ENCODE results near the gene MYO18A.

MYO18A gene

DNA sequence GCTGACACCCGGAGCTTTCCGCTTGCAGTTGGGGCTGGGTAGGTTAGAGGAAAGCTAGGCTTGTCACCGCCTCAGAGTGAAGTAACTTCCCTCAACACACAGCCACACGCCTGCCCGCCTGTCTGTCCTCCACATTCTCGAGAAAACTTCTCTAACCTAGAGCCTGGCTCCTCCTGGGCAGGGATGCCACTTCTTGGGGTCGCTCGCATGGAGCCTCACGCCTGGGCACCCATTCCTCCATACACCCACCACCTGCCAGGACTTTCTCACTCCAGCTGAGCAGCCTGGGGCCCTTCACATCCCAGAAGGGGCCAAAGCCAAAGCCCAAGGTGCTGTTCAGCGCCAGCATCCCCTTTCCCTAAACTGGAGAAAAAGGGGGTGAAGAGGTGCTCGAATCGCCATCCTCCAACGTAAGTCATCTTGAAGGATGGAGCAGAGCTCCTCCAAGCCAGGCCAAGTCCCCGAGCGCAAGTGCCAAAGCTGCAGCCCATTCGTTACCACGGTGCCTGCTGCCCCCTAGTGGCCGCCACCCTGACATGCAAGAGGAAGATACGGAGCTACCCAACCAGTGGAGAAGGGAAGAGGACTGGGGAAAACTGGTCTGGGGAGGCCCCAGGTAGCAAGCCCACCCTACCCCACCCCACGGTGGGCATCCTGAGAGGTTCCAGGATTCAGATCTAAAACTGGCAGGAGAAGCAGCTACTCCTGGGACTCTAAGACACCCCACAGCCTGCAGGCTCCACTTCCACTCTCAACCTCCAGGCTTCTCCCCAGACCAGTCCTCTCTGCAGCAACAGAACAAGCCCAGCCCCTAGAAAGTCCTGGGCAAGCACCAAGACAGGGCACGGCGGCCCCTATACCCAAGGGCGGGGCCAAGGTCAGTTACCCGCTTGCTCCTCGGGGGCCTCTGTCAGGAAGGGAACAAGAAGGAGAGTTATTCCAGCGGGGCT is 63.1 kb downstream of the MYO18A start:
- H2AK5ac ChIP-seq (ENCODE audit: low read length) = no peak overlapping the region
- no peaks in the 10 kb centered on the region for H3K4me1 ChIP-seq (ENCODE audit: control insufficient read depth, low read depth, low read length)
- H3K79me2 ChIP-seq (ENCODE audit: control insufficient read depth, insufficient read depth, low read length) = no peaks in the 10 kb centered on the region
- no peaks in the 10 kb centered on the region for H3K27me3 ChIP-seq (ENCODE audit: insufficient read depth, low read length, poor library complexity)
- peak; percentile 86 for DNase-seq
- no peaks in the 10 kb centered on the region for H3K36me3 ChIP-seq (ENCODE audit: control insufficient read depth, insufficient read depth, low read length)
- H4K5ac ChIP-seq (ENCODE audit: low read length) = no peak overlapping the region
- H3K4ac ChIP-seq (ENCODE audit: low read depth, low read length) = no peak overlapping the region
- H3K27ac ChIP-seq (ENCODE audit: low read depth, low read length) = no peak overlapping the region
- no peak overlapping the region for H3K9ac ChIP-seq (ENCODE audit: low read length)
- no peak overlapping the region for H2BK120ac ChIP-seq (ENCODE audit: low read depth, low read length)
- no peak overlapping the region for H3K18ac ChIP-seq (ENCODE audit: low read length)
- H3K79me1 ChIP-seq (ENCODE audit: low read length) = no peaks in the 10 kb centered on the region
- H3K56ac ChIP-seq (ENCODE audit: low read length) = no peak overlapping the region
- no peak overlapping the region for H2BK15ac ChIP-seq (replicated peaks; ENCODE audit: low read depth)
- no peak overlapping the region for H3K23ac ChIP-seq (ENCODE audit: low read length)
- no peak overlapping the region for H4K8ac ChIP-seq (ENCODE audit: low read depth, low read length)
- H2BK5ac ChIP-seq (ENCODE audit: low read length) = no peak overlapping the region
- no peak overlapping the region for H3K4me2 ChIP-seq (ENCODE audit: low read length)
- WGBS (ENCODE audit: extremely low coverage, insufficient coverage, low lambda C conversion rate) = no CpG with 5 or more reads among the region's 26 CpGs
- no peak overlapping the region for H3K4me3 ChIP-seq (ENCODE audit: low read length)

- H3K27ac ChIP-seq (ENCODE audit: low read depth, low read length) = no peak overlapping the region
- H3K4ac ChIP-seq (ENCODE audit: low read depth, low read length) = no peak overlapping the region
- H3K23ac ChIP-seq (ENCODE audit: low read length) = no peak overlapping the region
- H3K4me3 ChIP-seq (ENCODE audit: low read length) = no peak overlapping the region
- H4K5ac ChIP-seq (ENCODE audit: low read length) = no peak overlapping the region
- no peaks in the 10 kb centered on the region for H3K4me1 ChIP-seq (ENCODE audit: control insufficient read depth, low read depth, low read length)
- no peaks in the 10 kb centered on the region for H3K36me3 ChIP-seq (ENCODE audit: control insufficient read depth, insufficient read depth, low read length)
- H2BK120ac ChIP-seq (ENCODE audit: low read depth, low read length) = no peak overlapping the region
- H2BK5ac ChIP-seq (ENCODE audit: low read length) = no peak overlapping the region
- H3K4me2 ChIP-seq (ENCODE audit: low read length) = no peak overlapping the region
- no peaks in the 10 kb centered on the region for H3K79me1 ChIP-seq (ENCODE audit: low read length)
- H3K18ac ChIP-seq (ENCODE audit: low read length) = no peak overlapping the region
- no peaks in the 10 kb centered on the region for H3K79me2 ChIP-seq (ENCODE audit: control insufficient read depth, insufficient read depth, low read length)
- no peaks in the 10 kb centered on the region for H3K27me3 ChIP-seq (ENCODE audit: insufficient read depth, low read length, poor library complexity)
- no peak overlapping the region for H2BK15ac ChIP-seq (replicated peaks; ENCODE audit: low read depth)
- no peak overlapping the region for H4K8ac ChIP-seq (ENCODE audit: low read depth, low read length)
- WGBS (ENCODE audit: extremely low coverage, insufficient coverage, low lambda C conversion rate) = no CpG with 5 or more reads among the region's 20 CpGs
- H2AK5ac ChIP-seq (ENCODE audit: low read length) = no peak overlapping the region
- no peak overlapping the region for H3K56ac ChIP-seq (ENCODE audit: low read length)
- peak; percentile 89 for DNase-seq
- H3K9ac ChIP-seq (ENCODE audit: low read length) = no peak overlapping the region
Observed at GRCh38 chr17:29115961-29116803, 64.0 kb downstream of the MYO18A start.

DNA sequence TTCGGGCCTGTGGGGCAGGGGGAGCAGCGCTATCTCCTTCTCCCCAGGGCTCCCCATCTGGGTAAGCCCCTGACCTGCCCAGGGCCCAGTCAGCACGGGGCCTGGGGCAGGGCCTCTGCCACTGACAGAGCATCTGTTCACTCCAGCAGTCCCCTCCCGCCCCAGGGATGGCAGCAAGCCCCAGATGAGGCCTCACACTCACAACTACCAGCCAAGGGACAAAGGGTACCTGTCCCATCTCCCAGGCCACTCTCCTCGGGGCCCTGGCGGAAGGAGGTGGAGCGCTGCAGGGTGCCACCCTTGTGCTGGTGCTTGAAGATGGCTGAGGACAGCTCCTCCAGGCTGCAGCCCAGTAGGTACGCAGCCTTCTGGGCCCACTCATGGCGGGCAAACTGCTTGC is 64.8 kb downstream of the MYO18A start:
- DNase-seq = no peak
- no peak overlapping the region for H4K8ac ChIP-seq (ENCODE audit: low read depth, low read length)

DNA sequence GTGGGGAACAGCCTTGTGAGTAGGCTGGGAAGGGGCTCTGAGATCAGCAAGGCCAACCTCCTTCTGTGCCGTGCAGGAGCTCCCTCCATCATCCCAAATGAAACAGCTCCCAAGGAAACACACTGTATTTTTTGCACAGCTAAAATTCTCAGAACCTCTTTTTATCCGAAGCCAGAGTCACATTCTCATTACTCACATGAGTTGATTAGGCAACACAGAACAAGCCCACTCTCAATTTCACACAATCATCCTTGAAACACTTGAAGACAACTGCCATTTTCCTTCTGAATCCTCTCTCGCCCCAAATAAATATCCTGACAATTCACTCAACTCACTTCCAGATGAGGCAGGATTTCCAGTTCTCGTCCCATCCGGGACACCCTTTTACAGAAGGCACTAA is 66.1 kb downstream of the MYO18A start:
- H2BK15ac ChIP-seq (replicated peaks; ENCODE audit: low read depth) = no peak overlapping the region
- no peak overlapping the region for H2AK5ac ChIP-seq (ENCODE audit: low read length)
- no peak overlapping the region for H4K8ac ChIP-seq (ENCODE audit: low read depth, low read length)
- no peak overlapping the region for H4K5ac ChIP-seq (ENCODE audit: low read length)
- H2BK5ac ChIP-seq (ENCODE audit: low read length) = no peak overlapping the region
- no peak overlapping the region for H3K27ac ChIP-seq (ENCODE audit: low read depth, low read length)
- H3K4me3 ChIP-seq (ENCODE audit: low read length) = no peak overlapping the region
- H3K4me2 ChIP-seq (ENCODE audit: low read length) = no peak overlapping the region
- H3K9ac ChIP-seq (ENCODE audit: low read length) = no peak overlapping the region
- no peaks in the 10 kb centered on the region for H3K36me3 ChIP-seq (ENCODE audit: control insufficient read depth, insufficient read depth, low read length)
- H3K4me1 ChIP-seq (ENCODE audit: control insufficient read depth, low read depth, low read length) = peaks cover 2% of the 10 kb centered on the region
- H3K79me2 ChIP-seq (ENCODE audit: control insufficient read depth, insufficient read depth, low read length) = no peaks in the 10 kb centered on the region
- H3K79me1 ChIP-seq (ENCODE audit: low read length) = no peaks in the 10 kb centered on the region
- DNase-seq = no peak
- WGBS (ENCODE audit: extremely low coverage, insufficient coverage, low lambda C conversion rate) = no CpG with 5 or more reads among the region's 5 CpGs
- H3K23ac ChIP-seq (ENCODE audit: low read length) = no peak overlapping the region
- no peak overlapping the region for H3K18ac ChIP-seq (ENCODE audit: low read length)
- H2BK120ac ChIP-seq (ENCODE audit: low read depth, low read length) = no peak overlapping the region
- H3K56ac ChIP-seq (ENCODE audit: low read length) = peak overlapping the region; percentile 17
- no peak overlapping the region for H3K4ac ChIP-seq (ENCODE audit: low read depth, low read length)
- H3K27me3 ChIP-seq (ENCODE audit: insufficient read depth, low read length, poor library complexity) = no peaks in the 10 kb centered on the region

More for the DNA sequence above, 64.8 kb downstream of the MYO18A start:
- Histone ChIP-seq H3K4me2 (ENCODE audit: low read length) (no peak overlapping the region), H3K4ac (ENCODE audit: low read depth, low read length) (no peak overlapping the region), H3K79me2 (ENCODE audit: control insufficient read depth, insufficient read depth, low read length) (no peaks in the 10 kb centered on the region), H3K27ac (ENCODE audit: low read depth, low read length) (no peak overlapping the region), H3K56ac (ENCODE audit: low read length) (no peak overlapping the region), H3K23ac (ENCODE audit: low read length) (no peak overlapping the region), H3K27me3 (ENCODE audit: insufficient read depth, low read length, poor library complexity) (no peaks in the 10 kb centered on the region), H3K4me3 (ENCODE audit: low read length) (no peak overlapping the region), H3K18ac (ENCODE audit: low read length) (no peak overlapping the region), H2AK5ac (ENCODE audit: low read length) (no peak overlapping the region), H3K79me1 (ENCODE audit: low read length) (no peaks in the 10 kb centered on the region), H3K9ac (ENCODE audit: low read length) (no peak overlapping the region), H4K5ac (ENCODE audit: low read length) (no peak overlapping the region), H2BK120ac (ENCODE audit: low read depth, low read length) (no peak overlapping the region), H3K4me1 (ENCODE audit: control insufficient read depth, low read depth, low read length) (no peaks in the 10 kb centered on the region), H3K36me3 (ENCODE audit: control insufficient read depth, insufficient read depth, low read length) (no peaks in the 10 kb centered on the region), H2BK5ac (ENCODE audit: low read length) (no peak overlapping the region), H2BK15ac (replicated peaks; ENCODE audit: low read depth) (no peak overlapping the region)
- WGBS (ENCODE audit: extremely low coverage, insufficient coverage, low lambda C conversion rate) = no CpG with 5 or more reads among the region's 9 CpGs

- Histone ChIP-seq H3K9ac (ENCODE audit: low read length) (no peak overlapping the region), H3K4me3 (ENCODE audit: low read length) (no peak overlapping the region), H2AK5ac (ENCODE audit: low read length) (no peak overlapping the region), H3K27ac (ENCODE audit: low read depth, low read length) (no peak overlapping the region), H3K36me3 (ENCODE audit: control insufficient read depth, insufficient read depth, low read length) (no peaks in the 10 kb centered on the region), H3K56ac (ENCODE audit: low read length) (no peak overlapping the region), H3K4me2 (ENCODE audit: low read length) (no peak overlapping the region), H3K4ac (ENCODE audit: low read depth, low read length) (no peak overlapping the region), H3K27me3 (ENCODE audit: insufficient read depth, low read length, poor library complexity) (no peaks in the 10 kb centered on the region), H2BK120ac (ENCODE audit: low read depth, low read length) (no peak overlapping the region), H4K5ac (ENCODE audit: low read length) (no peak overlapping the region), H3K79me1 (ENCODE audit: low read length) (no peaks in the 10 kb centered on the region), H2BK5ac (ENCODE audit: low read length) (no peak overlapping the region), H3K18ac (ENCODE audit: low read length) (no peak overlapping the region), H4K8ac (ENCODE audit: low read depth, low read length) (no peak overlapping the region), H3K23ac (ENCODE audit: low read length) (no peak overlapping the region), H3K4me1 (ENCODE audit: control insufficient read depth, low read depth, low read length) (peaks cover 2% of the 10 kb centered on the region), H2BK15ac (replicated peaks; ENCODE audit: low read depth) (no peak overlapping the region), H3K79me2 (ENCODE audit: control insufficient read depth, insufficient read depth, low read length) (no peaks in the 10 kb centered on the region)
- peak; percentile 23 for DNase-seq
- WGBS (ENCODE audit: extremely low coverage, insufficient coverage, low lambda C conversion rate) = no CpG with 5 or more reads among the region's 6 CpGs
Observed at GRCh38 chr17:29113334-29113733, 66.9 kb downstream of the MYO18A start.

All from mesendoderm (in vitro differentiated cells).